Measurements from ENCODE around the gene DCXR.

The DCXR gene

GRCh38 chr17:82073446-82073845 is 35.9 kb upstream of the DCXR start:
- DNase-seq (ENCODE audit: extremely low read depth in 1 of 2, low read depth in 1 of 2), result no peak

GRCh38 chr17:82072827-82073226 is 35.3 kb upstream of the DCXR start:
- no peak for DNase-seq (ENCODE audit: extremely low read depth in 1 of 2, low read depth in 1 of 2)

GRCh38 chr17:82070611-82071010 is 33.1 kb upstream of the DCXR start:
- no peak for DNase-seq (ENCODE audit: extremely low read depth in 1 of 2, low read depth in 1 of 2)

- peak in 1 of 2 donors; percentile 64 for DNase-seq (ENCODE audit: extremely low read depth in 1 of 2, low read depth in 1 of 2)
Observed at GRCh38 chr17:82065638-82066303, 28.3 kb upstream of the DCXR start, which contains the start of gene DUS1L. Gene DUS1L (minus strand): TSS chr17:82065804. CDS start chr17:82065059, 745 bp downstream.

DNA sequence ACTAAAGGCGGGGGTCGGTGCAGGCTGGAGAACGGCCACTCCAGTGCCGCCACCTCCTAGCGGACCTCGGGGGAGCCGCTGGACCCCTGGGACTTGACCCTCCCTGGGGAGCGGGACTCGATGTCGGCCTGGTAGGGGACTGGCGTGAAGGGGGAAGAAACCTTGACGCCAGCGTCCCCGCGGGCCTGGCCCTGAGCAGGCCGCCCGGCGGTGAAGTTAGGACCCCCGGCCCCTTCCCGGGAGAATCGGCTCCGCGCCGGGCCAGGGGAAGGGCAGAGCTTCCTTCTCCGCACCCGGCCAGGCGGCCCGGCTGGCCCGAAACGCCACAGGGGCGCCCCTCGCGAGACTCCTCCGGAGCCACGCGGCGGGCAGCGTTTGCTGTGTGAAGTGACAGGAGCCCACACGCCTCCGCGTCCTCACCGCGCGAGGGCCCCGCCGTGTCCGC is 27.7 kb upstream of the DCXR start:
- no peak for DNase-seq (ENCODE audit: extremely low read depth in 1 of 2, low read depth in 1 of 2)

DNA sequence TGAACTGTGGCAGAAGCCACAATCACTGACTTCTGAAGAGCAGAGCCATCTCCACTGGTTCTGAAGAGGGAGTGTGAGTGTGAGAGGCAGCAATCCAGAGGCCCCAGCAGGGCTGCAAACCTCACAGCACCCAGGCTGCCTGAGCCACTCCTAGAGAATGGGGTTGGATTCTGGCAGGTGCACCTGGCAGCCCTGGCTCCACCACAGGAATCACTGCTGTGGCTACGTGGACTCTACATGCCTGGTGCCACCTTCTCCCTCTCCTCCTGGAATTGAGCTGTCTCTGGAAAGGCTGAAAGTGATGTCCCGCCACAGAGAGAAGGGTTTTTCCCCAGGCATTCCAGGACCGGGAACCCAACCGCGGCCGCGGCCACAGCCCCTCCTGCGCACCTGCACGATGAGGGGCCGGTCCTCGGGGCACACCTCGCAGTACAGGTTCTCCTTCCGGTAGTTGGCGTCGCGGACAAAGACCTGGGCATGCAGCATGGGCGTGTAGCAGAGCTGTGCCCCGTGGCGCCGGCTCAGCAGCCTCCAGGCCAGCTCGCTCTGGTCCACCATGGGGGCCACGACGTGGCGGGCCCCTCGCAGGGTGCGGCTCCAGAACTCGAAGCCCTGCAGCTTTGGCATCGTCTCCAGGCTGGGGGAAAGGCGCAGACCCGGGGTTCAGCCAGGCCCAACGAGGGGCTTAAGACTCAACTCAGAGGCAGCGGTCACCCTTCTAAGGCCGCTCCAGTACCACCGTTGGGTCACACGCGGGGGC is 27.1 kb upstream of the DCXR start:
- no peak for DNase-seq (ENCODE audit: extremely low read depth in 1 of 2, low read depth in 1 of 2)

DNA sequence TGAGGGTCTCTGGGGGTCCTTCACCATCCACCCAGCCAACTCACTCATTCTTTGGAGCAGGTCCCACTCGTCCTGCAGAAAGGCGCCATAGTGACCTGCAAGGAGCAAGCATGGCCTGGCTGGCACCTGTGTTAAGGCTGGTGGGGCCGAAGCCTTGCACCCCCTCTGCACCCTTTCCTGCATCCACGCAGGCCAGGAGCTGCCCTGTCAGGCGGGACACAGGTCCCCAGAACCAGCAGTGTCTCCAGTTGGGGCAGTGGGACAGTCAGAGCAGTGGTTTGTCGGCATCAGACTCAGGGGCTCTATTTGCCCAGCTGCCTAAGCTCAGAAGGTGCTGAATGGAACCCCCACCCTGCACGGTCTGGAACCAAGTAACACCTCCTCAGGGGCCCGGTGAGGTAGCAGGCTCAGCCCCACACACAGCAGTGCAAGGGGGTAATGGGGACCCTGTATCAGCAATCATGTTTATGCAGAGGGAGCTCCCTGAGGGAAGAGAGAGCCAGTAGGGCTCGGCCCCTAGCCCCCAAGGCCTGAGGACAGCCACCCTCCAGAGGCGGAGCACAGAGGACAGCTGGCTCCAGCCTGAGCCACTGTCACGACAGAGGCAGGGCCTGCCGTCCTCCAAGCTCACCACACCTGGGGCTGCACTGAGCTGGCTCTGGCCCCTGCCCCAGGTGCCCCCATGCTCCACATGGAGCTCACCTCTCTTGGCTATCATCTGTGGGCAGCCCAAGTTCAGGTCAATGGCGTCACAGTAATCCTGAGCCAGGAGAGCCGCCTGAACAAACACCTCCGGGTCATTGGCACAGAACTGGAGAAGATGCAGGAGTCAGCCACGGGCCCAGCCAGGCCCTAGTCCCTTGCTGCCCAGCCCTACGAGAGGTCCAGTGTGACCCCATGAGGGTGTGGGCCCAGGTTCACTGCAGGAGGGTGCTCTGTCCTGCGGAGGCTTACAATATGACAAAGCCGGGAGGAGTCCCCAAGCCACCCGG is 26.2 kb upstream of the DCXR start:
- no peak for DNase-seq (ENCODE audit: extremely low read depth in 1 of 2, low read depth in 1 of 2)

DNA sequence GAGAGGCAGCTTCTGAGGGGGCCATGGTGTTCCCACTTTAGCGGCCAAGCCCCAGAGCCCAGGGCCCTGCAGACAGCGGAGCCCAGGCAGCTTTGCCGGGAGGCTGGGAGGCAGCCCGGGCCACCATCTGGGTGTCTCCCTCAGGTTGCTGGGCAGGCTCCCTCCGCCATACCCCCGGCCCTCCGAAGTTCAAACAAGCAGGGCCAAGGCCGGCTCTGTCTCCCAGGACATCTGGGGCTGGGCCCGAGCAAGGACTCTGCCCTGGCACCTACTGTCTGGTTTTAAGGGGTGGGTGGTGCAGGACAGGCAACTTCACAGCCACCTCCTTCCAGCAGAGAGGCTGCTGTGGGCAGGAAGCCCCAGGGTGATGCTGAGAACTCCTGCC is 25.5 kb upstream of the DCXR start:
- DNase-seq (ENCODE audit: extremely low read depth in 1 of 2, low read depth in 1 of 2), result no peak

DNA sequence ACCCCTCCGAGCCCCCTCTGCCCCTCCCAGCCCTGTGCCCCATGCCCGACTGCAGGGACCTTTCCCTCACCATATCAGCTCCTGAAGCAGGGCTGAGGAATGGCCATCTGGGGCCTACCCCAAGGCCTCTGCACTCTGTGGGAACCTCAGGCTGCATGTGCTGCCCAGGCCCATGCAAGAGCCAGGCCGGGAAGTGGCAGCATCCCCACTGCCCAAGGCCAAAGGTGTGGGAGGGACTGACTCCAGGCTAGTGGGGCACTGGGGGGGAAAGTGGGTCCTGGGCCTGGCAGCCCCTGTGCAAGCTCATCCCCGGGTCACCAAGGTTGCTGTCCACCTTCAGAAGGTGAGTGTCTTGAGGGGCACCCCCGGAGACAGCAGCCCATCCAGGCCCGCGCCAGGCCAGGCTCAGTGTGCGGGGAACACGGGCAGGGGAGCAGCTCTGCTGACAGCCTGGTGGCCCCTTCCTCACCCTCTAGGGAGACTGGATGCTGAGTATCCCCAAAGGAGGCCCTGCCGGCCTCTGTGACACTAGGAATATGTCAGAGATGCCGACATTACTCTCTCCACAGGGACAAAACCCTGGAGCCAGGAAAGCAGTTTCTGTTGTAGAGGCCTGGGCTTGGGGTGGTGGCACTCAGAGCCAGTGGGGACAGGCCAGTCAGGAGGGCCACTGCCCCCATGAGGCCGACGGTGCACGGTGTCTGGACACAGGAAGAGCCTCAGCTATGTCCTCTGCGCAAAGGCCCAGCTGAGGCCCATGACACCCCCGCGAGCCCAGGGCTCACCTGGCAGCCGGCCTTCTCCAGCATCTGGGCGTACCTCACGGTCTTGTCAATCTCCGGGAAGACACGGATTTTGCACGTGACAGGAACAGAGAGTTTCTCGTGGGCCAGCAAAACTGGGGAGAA is 24.8 kb upstream of the DCXR start:
- no peak for DNase-seq (ENCODE audit: extremely low read depth in 1 of 2, low read depth in 1 of 2)

DNA sequence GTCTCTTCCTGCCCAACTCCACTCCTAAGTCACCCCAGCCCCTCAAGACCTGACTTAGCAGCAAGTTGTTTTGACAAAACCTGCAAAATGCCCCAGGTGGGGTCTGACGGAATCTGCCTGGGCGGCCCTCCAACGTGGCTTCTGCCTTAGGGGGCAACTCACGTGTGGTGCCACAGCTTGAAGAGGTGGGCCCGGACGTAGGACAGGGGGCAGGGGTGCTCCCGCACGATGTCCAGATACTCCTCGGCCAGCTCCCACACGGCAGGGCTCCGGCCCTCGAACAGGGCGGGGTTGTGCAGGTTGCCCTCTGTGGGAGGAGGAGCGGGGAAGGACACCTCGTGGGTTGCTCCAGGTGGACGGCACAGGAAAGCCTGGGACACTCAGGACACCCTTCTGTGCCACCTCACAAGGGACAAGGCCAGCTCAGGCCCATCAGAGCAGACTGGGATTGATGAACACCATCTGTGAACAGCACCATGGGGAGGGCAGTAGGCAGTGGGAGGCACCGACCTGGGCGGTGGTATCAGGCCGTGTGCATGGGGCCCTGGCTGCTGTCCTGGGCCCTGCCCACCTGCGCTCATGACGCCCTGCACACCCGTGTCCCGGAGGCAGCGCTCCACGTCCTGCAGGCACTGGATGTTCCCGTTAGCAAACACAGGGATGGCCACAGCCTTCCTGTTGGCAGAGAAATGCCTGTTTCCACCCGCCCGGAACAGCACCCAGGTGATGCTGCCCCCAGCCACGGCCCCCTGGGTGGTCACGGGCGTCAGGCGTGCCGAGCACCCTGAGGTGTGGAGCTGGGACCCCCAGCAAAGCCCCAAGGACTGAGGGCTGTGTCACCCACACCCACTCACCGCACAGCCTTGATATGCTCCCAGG is 23.8 kb upstream of the DCXR start:
- no peak for DNase-seq (ENCODE audit: extremely low read depth in 1 of 2, low read depth in 1 of 2)

DNA sequence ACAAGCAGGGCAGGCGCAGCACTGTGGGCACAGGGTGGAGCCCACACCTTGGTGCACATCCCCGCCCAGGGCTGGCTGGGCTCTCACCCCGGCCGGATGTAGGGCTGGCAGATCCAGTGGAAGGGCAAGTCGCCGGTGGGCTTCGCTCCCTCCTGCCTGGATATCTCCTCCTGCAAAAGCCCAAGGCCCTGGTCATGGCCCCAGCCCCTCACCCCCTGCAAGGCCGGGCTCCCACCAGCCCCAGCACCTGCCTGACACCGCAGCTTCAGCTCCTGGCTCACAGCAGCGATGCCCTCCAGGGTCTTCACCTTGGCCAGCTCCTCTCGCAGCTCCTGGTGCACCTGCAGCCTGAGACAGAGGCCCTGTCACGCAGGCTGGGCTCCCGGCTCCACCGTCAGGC is 23.1 kb upstream of the DCXR start:
- no peak for DNase-seq (ENCODE audit: extremely low read depth in 1 of 2, low read depth in 1 of 2)

GRCh38 chr17:82060001-82060380 is 22.5 kb upstream of the DCXR start:
- no peak for DNase-seq (ENCODE audit: extremely low read depth in 1 of 2, low read depth in 1 of 2)

- no peak for DNase-seq (ENCODE audit: extremely low read depth in 1 of 2, low read depth in 1 of 2)
Observed at GRCh38 chr17:82059272-82060000, 21.9 kb upstream of the DCXR start.

DNA sequence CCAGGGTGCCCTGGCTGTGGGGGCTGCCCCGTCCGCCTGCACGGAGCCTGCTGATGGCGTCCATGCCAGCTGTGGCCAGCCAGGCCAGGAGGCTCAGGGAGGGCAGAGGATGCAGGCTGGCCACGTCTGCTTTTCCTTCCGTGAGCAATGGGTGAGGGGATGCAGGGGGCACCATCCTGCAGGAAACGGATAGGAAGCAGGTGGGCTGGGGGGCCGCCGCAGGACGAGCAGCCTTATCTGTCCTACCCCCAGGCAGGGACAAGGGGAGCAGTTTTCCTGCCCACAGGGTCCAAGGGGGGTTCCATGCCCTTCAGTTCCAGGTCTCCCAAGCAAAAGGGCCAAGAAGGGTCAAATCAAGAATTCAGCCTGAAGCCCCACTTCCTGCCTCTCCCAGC is 21.4 kb upstream of the DCXR start:
- no peak for DNase-seq (ENCODE audit: extremely low read depth in 1 of 2, low read depth in 1 of 2)

DNA sequence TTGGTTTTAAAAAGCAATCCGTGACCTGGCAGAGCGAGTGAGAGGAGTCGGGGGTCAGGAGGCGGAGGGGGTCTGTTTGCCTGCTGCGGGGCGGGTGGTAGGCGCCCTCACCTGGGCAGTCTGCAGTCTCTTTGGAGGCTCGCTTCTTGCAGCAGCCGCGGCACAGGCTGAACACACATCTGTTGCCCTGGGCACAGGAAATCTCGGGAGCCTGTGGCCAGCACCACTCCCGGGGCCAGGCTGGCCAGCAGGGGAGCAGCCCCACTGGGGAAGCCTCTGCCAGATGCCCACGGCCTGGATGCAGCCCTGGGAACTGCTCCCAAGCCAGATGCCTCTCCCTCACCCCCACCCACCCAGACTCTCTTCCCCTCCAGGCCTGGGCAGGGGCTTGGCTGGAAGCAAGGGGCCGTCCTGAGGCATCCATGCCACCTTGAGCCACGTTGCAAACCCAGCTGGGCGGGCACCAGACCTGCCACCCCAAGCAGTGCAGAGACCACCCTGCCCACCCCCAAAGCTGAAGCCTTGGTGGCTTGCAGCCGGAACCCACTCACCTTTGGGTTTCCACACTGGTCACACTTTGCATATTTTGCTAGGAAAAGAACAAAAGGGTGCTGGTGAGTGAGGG is 20.8 kb upstream of the DCXR start:
- DNase-seq (ENCODE audit: extremely low read depth in 1 of 2, low read depth in 1 of 2), result no peak

DNA sequence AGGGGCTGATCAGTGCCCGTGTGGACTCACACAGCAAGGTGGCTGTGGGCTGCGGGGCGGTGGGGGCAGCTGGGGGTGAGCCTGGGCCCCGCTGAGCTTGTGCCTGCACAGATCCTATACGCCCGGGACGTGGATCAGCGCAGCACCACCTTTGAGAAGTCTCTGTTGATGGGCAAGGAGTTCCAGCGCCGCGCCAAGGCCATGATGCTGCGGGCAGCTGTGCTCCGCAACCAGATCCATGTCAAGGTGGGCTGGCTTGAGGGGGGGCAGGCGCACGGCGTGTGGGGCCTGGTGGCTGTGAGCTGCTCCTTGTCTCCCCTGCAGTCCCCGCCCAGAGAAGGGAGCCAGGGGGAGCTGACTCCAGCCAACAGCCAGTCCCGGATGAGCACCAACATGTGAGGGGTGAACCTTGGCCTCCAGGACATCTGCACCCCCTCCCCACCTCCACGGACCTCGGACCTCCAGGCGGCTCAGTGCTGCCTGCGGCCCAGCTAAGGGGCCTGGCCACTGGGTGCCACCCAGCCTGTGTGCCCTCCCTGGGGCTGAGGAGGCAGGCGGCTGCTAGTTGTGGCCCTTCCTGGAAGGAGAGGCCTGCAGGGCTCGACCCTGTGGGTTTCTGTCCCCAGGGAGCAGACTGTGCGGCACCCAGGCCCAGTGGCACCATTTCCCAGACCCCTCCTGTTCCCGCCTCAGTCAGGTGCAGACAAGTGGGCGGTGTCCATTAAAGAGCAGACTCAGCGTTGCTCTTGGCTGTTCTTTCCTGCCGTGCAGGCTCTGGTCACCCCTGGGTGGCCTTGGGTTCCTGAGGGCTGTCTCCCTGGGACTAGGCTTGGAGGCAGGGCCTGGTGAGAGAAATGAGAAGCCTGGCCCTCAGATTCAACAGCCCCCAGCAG is 19.5 kb upstream of the DCXR start:
- DNase-seq (ENCODE audit: extremely low read depth in 1 of 2, low read depth in 1 of 2), result no peak

Data from activated CD8-positive, alpha-beta memory T cell treated with anti-CD3 and anti-CD28 coated beads for 1 hour (primary cell).